Hematopoietic multipotent progenitor cell (in vitro differentiated cells): ENCODE results near the gene MLEC. TPM values are rescaled to one million over a fixed set of nuclear protein-coding genes. Genes with fewer than 3 reads are reported as not detected.
"Not testable (repeated sequence)": the region's sequence is repeated elsewhere in the genome, so short reads cannot be mapped to it uniquely, and the experiment has no call there.

Source experiments
- DNase-seq, 3 donors: peaks; one replicate each; pipeline ENCODE4 v3.0.0-alpha.2; 2011 to 2015; ENCODE audit warnings: low read depth in 2 of 3, low spot score in 2 of 3
- total RNA-seq: library from RNA; depleted of rRNA; stranded (reverse); fragments of >200 nt; gene quantifications from one replicate; pipeline ENCODE4 v1.2.3, GENCODE V29; 2012

MLEC gene
- total RNA-seq, 1 donor: 41.2 TPM

- DNase-seq: peak in 1 of 3 donors; percentile 39
Measured at GRCh38 chr12:120719496-120720233, 32.7 kb downstream of the MLEC start.

GRCh38 chr12:120720234-120720986, 33.5 kb downstream of the MLEC start:
- DNase-seq: peak in 2 of 3 donors; percentile 48 to 64

- DNase-seq: no peak
Measured at GRCh38 chr12:120720987-120721801, 34.2 kb downstream of the MLEC start.

GRCh38 chr12:120721866-120722265, 34.9 kb downstream of the MLEC start:
- peak in 2 of 3 donors; percentile 48 to 68 for DNase-seq

GRCh38 chr12:120722784-120723183, 35.8 kb downstream of the MLEC start:
- DNase-seq: no peak

GRCh38 chr12:120724720-120725119, 37.8 kb downstream of the MLEC start:
- no peak for DNase-seq

GRCh38 chr12:120725151-120725658, 38.3 kb downstream of the MLEC start:
- DNase-seq: no peak

- peak; percentile 70 to 87 (median 86) for DNase-seq
Measured at GRCh38 chr12:120725659-120726509, 38.9 kb downstream of the MLEC start, which contains the start of gene ACADS. TSS of gene ACADS (plus strand) at chr12:120725826. CDS start at chr12:120725886, 60 bp downstream.

- no peak for DNase-seq
Measured at GRCh38 chr12:120726510-120726793, 39.5 kb downstream of the MLEC start.

GRCh38 chr12:120726961-120727360, 40.0 kb downstream of the MLEC start:
- DNase-seq: no peak

- not testable (repeated sequence) for DNase-seq
Measured at GRCh38 chr12:120732198-120732597, 45.2 kb downstream of the MLEC start.

GRCh38 chr12:120733574-120733973, 46.6 kb downstream of the MLEC start:
- no peak for DNase-seq

- DNase-seq: no peak
Measured at GRCh38 chr12:120734210-120734609, 47.3 kb downstream of the MLEC start.

GRCh38 chr12:120735181-120735580, 48.2 kb downstream of the MLEC start:
- no peak for DNase-seq

- no peak for DNase-seq
Measured at GRCh38 chr12:120736404-120737331, 49.7 kb downstream of the MLEC start.

GRCh38 chr12:120737557-120738251, 50.8 kb downstream of the MLEC start:
- DNase-seq: no peak

GRCh38 chr12:120738252-120739030, 51.5 kb downstream of the MLEC start:
- DNase-seq: no peak
